BLaER1 (cell line): ENCODE data around the gene REEP1.

Experiments used
- H3K27ac ChIP-seq: shearing (Covaris generic); formaldehyde crosslinking; 2 replicates; pipeline ENCODE4 v1.8.1; 2022
- H3K27me3 ChIP-seq: shearing (Covaris generic); formaldehyde crosslinking; 2 replicates; pipeline ENCODE4 v1.8.1; 2022
- H3K36me3 ChIP-seq: shearing (Covaris generic); formaldehyde crosslinking; 2 replicates; pipeline ENCODE4 v1.8.1; 2022
- H3K4me1 ChIP-seq: shearing (Covaris generic); formaldehyde crosslinking; 2 replicates; pipeline ENCODE4 v1.8.1; 2022
- H3K4me2 ChIP-seq: shearing (Covaris generic); formaldehyde crosslinking; 2 replicates; pipeline ENCODE4 v1.8.1; 2022
- H3K4me3 ChIP-seq: shearing (Covaris generic); formaldehyde crosslinking; 2 replicates; pipeline ENCODE4 v1.8.1; 2022
- H3K9ac ChIP-seq: shearing (Covaris generic); formaldehyde crosslinking; 2 replicates; pipeline ENCODE4 v1.8.1; 2022
- H3K9me3 ChIP-seq: shearing (Covaris generic); formaldehyde crosslinking; 2 replicates; pipeline ENCODE4 v1.8.1; 2022
- H4K20me1 ChIP-seq: shearing (Covaris generic); formaldehyde crosslinking; 2 replicates; pipeline ENCODE4 v1.8.1; 2022
- Cebpa-rat ChIP-seq: shearing (Covaris generic); IDR thresholded peaks from 2 replicates; pipeline ENCODE4 v1.8.1; 2022

Gene REEP1

GRCh38 chr2:86331384-86331783 is 6.0 kb downstream of the REEP1 start:
- peaks cover 19% of the 10 kb centered on the region for H3K27me3 ChIP-seq
- no peak for TF ChIP-seq Cebpa-rat
- no peak overlapping the region for H3K4me3 ChIP-seq
- H3K9ac ChIP-seq = no peak overlapping the region
- no peak overlapping the region for H3K27ac ChIP-seq
- H3K9me3 ChIP-seq = peaks cover 8% of the 10 kb centered on the region
- H3K4me1 ChIP-seq = peaks cover 29% of the 10 kb centered on the region
- no peak overlapping the region for H3K4me2 ChIP-seq
- H3K36me3 ChIP-seq = no peaks in the 10 kb centered on the region
- peaks cover 5% of the 10 kb centered on the region; the same call in 1 of the 2 replicates for H4K20me1 ChIP-seq

DNA sequence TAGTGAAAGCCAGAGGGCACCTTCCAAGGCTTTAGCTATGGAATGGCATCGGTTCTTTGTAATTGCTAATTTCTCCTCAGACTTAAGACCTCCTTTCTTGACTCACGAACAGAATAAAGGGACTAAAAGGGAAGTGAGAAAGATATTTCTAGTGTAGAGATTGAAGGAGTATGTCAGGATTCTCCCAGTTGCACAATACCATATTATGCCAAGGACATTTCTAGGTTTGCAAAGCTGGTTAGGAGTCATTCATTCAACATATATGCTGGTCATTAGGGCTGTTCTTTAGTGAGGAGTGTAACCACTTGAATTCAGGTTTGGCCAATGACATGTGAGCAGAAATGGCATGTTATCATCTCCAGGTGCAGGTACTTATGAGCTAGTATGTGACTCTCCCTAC is 7.4 kb downstream of the REEP1 start:
- Histone ChIP-seq H3K27me3 (peaks cover 5% of the 10 kb centered on the region; the same call in 1 of the 2 replicates), H3K4me2 (no peak overlapping the region), H3K4me1 (peaks cover 27% of the 10 kb centered on the region), H3K27ac (no peak overlapping the region), H4K20me1 (no peaks in the 10 kb centered on the region), H3K9me3 (peaks cover 8% of the 10 kb centered on the region), H3K36me3 (no peaks in the 10 kb centered on the region), H3K4me3 (no peak overlapping the region), H3K9ac (no peak overlapping the region)
- no peak for TF ChIP-seq Cebpa-rat

GRCh38 chr2:86323273-86324021 is 14.0 kb downstream of the REEP1 start:
- Histone ChIP-seq H3K9me3 (peaks cover 1% of the 10 kb centered on the region), H3K4me1 (no peaks in the 10 kb centered on the region), H3K4me2 (no peak overlapping the region), H3K4me3 (no peak overlapping the region), H3K27ac (no peak overlapping the region), H3K27me3 (no peaks in the 10 kb centered on the region), H3K9ac (no peak overlapping the region), H4K20me1 (no peaks in the 10 kb centered on the region), H3K36me3 (no peaks in the 10 kb centered on the region)
- no peak for TF ChIP-seq Cebpa-rat

DNA sequence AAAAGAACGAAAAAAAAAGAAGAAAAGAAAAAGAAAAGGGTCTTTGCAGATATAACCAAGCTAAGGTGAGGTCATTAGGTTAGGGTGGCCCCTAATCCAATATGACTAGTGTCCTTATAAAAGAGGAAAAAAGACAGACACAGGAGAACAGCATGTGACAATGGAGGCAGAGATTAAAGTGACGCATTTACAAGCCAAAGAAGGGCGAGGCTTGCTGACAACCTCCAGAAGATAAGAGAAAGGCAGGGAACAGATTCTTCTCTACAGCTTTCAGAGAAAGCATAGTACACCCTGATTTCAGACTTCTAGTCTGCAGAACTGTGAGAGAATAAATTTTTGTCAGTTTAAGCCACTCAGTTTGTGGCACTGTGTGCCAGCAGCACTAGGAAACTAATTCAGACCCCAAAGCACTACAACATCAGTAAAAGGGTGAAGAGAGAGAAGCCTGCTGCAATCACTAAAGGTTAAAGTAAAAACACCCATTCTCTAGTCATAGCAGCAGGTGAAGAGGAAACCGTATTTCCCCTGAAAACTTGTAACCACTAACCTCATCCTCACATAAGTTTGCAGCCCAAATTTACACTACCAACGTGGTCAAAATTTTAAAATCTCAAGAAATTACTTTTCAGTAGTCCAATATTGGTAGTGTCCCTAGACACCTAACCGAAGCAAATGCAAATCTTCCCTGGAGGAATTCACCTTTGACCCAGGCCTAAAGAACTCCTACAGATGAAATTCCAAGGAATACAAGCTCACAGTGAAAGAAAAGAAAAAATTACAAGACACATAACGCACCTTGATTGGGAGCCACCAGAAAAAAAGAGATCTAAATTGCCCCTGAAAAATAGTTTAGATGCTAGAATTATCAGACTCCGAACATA is 17.5 kb downstream of the REEP1 start:
- Histone ChIP-seq H3K4me2 (no peak overlapping the region), H3K4me3 (no peak overlapping the region), H4K20me1 (no peaks in the 10 kb centered on the region), H3K36me3 (no peaks in the 10 kb centered on the region), H3K9ac (no peak overlapping the region), H3K27me3 (no peaks in the 10 kb centered on the region), H3K9me3 (no peaks in the 10 kb centered on the region), H3K27ac (no peak overlapping the region), H3K4me1 (no peaks in the 10 kb centered on the region)
- TF ChIP-seq Cebpa-rat = no peak

GRCh38 chr2:86315084-86315483 is 22.3 kb downstream of the REEP1 start:
- no peak for TF ChIP-seq Cebpa-rat
- no peaks in the 10 kb centered on the region for H3K27me3 ChIP-seq

GRCh38 chr2:86314125-86314524 is 23.3 kb downstream of the REEP1 start:
- Histone ChIP-seq H3K9me3 (no peaks in the 10 kb centered on the region), H3K27me3 (no peaks in the 10 kb centered on the region), H3K9ac (no peak overlapping the region), H3K4me3 (no peak overlapping the region), H3K27ac (no peak overlapping the region), H3K4me2 (no peak overlapping the region), H4K20me1 (no peaks in the 10 kb centered on the region), H3K4me1 (no peaks in the 10 kb centered on the region), H3K36me3 (no peaks in the 10 kb centered on the region)
- TF ChIP-seq Cebpa-rat = no peak

More at GRCh38 chr2:86315084-86315483, 22.3 kb downstream of the REEP1 start:
- Histone ChIP-seq H4K20me1 (no peaks in the 10 kb centered on the region), H3K9me3 (no peaks in the 10 kb centered on the region), H3K36me3 (no peaks in the 10 kb centered on the region), H3K4me2 (no peak overlapping the region), H3K27ac (no peak overlapping the region), H3K9ac (no peak overlapping the region), H3K4me1 (no peaks in the 10 kb centered on the region), H3K4me3 (no peak overlapping the region)

DNA sequence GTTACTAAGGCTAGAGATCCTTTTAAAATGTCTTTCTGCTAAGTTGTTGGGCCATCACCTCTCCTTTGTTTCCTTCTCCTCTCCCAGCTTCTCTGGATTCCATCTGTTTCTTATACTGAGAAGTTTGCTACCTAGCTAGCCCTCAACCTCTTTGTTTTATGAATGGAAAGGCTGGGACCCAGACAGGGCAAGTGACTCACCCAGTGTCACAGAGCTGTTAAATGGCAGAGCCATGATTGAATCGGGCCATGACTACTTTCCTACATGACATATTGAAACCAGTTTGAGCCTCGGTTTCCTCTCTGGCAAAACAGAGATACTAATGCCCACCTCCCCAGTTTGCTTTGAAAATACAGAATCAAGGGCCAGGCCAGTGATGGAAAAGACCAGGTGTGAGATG is 24.1 kb downstream of the REEP1 start:
- H3K9ac ChIP-seq = no peak overlapping the region
- no peak overlapping the region for H3K27ac ChIP-seq
- no peak overlapping the region for H3K4me2 ChIP-seq
- no peaks in the 10 kb centered on the region for H3K27me3 ChIP-seq
- H3K4me1 ChIP-seq = no peaks in the 10 kb centered on the region
- H3K36me3 ChIP-seq = no peaks in the 10 kb centered on the region
- H4K20me1 ChIP-seq = no peaks in the 10 kb centered on the region
- no peaks in the 10 kb centered on the region for H3K9me3 ChIP-seq
- TF ChIP-seq Cebpa-rat = no peak
- H3K4me3 ChIP-seq = no peak overlapping the region

GRCh38 chr2:86311879-86312278 is 25.5 kb downstream of the REEP1 start:
- H3K9ac ChIP-seq = no peak overlapping the region
- H4K20me1 ChIP-seq = no peaks in the 10 kb centered on the region
- no peaks in the 10 kb centered on the region for H3K36me3 ChIP-seq
- H3K4me1 ChIP-seq = no peaks in the 10 kb centered on the region
- TF ChIP-seq Cebpa-rat = no peak
- no peaks in the 10 kb centered on the region for H3K27me3 ChIP-seq
- no peak overlapping the region for H3K27ac ChIP-seq
- no peak overlapping the region for H3K4me3 ChIP-seq
- no peaks in the 10 kb centered on the region for H3K9me3 ChIP-seq
- H3K4me2 ChIP-seq = no peak overlapping the region

DNA sequence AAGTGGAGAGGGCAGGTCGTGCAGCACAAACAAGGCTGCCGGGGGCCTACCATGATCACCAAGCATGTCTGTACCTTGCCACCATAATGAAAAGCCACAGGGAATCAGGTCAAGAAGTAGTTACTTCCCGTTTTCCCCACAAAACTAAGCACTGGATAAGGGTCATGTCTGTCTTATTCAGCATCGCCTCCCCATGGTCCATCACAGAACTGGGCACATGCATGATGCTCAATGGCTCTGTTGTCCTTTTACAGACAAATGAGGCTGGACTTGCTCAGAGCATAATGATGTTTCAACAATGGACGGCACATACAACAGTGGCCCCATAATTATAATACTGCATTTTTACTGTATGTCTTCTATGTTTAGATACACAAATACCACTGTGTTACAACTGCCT is 27.5 kb downstream of the REEP1 start:
- Histone ChIP-seq H3K4me3 (no peak overlapping the region), H3K9ac (no peak overlapping the region), H3K4me2 (no peak overlapping the region), H3K27ac (no peak overlapping the region), H4K20me1 (no peaks in the 10 kb centered on the region), H3K27me3 (no peaks in the 10 kb centered on the region), H3K9me3 (no peaks in the 10 kb centered on the region), H3K4me1 (no peaks in the 10 kb centered on the region), H3K36me3 (no peaks in the 10 kb centered on the region)
- no peak for TF ChIP-seq Cebpa-rat
